Measurements from ENCODE around the gene TRMT6. TPM values are rescaled to one million over a fixed set of nuclear protein-coding genes. Genes with fewer than 3 reads are reported as not detected.

Gene TRMT6
- total RNA-seq, 3 donors from 2014 or later (not counting 1 experiment from before 2014, with no cell fraction given): 9.2 to 13.0 (median 9.9) TPM

- Mint-ChIP-seq H3K9me3 (no peaks in the 10 kb centered on the region), H3K27me3 (ENCODE audit: low read depth in 2 of 2) (no peaks in the 10 kb centered on the region), H3K27ac (no peak overlapping the region), H3K36me3 (peaks cover 20% of the 10 kb centered on the region), H3K4me1 (peaks cover 0 to 3% of the 10 kb centered on the region in 2 donors), H3K4me3 (no peak overlapping the region)
- no peak for DNase-seq
- Histone ChIP-seq H3K36me3 (ENCODE audit: control insufficient read depth, insufficient read depth, low read length) (peaks cover 21% of the 10 kb centered on the region), H3K4me3 (ENCODE audit: low read length) (no peak overlapping the region), H3K27me3 (ENCODE audit: control insufficient read depth, insufficient read depth, low read length) (no peaks in the 10 kb centered on the region), H3K4me1 (ENCODE audit: control insufficient read depth, insufficient read depth, low read length) (no peaks in the 10 kb centered on the region), H3K9me3 (ENCODE audit: control insufficient read depth, insufficient read depth, low read length) (no peaks in the 10 kb centered on the region), H3K27ac (ENCODE audit: low read length) (no peak overlapping the region)
- ATAC-seq: no peak
- no CpG with 5 or more reads among the region's 1 CpG for WGBS (ENCODE audit: insufficient coverage)
- no peak for TF ChIP-seq CTCF (IDR thresholded peaks at IDR 0.05)
- intact Hi-C loops (cut with micrococcal nuclease): no loop called here
Measured at GRCh38 chr20:5977975-5978374, 27.6 kb upstream of the TRMT6 start.

GRCh38 chr20:5977223-5977622 is 26.9 kb upstream of the TRMT6 start:
- Histone ChIP-seq H3K36me3 (ENCODE audit: control insufficient read depth, insufficient read depth, low read length) (peaks cover 18% of the 10 kb centered on the region), H3K9me3 (ENCODE audit: control insufficient read depth, insufficient read depth, low read length) (no peaks in the 10 kb centered on the region), H3K4me1 (ENCODE audit: control insufficient read depth, insufficient read depth, low read length) (no peaks in the 10 kb centered on the region), H3K4me3 (ENCODE audit: low read length) (no peak overlapping the region), H3K27ac (ENCODE audit: low read length) (no peak overlapping the region), H3K27me3 (ENCODE audit: control insufficient read depth, insufficient read depth, low read length) (no peaks in the 10 kb centered on the region)
- no peak for ATAC-seq
- intact Hi-C loops (cut with micrococcal nuclease): no loop called here
- no peak for TF ChIP-seq CTCF (IDR thresholded peaks at IDR 0.05)
- DNase-seq: no peak
- Mint-ChIP-seq H3K9me3 (no peaks in the 10 kb centered on the region), H3K4me3 (no peak overlapping the region), H3K27ac (no peak overlapping the region), H3K36me3 (peaks cover 20% of the 10 kb centered on the region), H3K27me3 (ENCODE audit: low read depth in 2 of 2) (no peaks in the 10 kb centered on the region), H3K4me1 (peaks cover 0 to 3% of the 10 kb centered on the region in 2 donors)
- 100% methylated on average over 2 of the region's 2 CpGs for WGBS (ENCODE audit: insufficient coverage)

DNA sequence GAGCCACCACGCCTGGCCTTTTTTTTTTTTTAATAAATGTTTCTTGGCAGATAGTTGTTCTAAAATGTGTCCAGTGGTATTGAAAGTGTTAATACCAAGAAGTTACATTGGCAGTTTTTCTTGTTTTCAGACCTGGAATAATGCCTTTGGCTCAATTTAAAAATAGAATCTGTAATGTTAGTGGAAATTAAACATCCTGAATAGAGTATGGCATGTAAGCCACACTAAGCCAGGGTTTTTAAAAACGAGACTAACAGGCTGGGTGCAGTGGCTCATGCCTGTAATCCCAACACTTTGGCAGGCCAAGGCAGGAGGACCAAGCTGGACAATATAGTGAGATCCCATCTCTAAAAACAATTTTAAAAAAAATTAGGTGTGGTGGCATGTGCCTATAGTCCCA is 25.4 kb upstream of the TRMT6 start:
- DNase-seq (no peak), ATAC-seq (no peak)
- H3K4me3 ChIP-seq (ENCODE audit: low read length): no peak overlapping the region
- WGBS (ENCODE audit: insufficient coverage): 100% methylated on average over 2 of the region's 2 CpGs
- Mint-ChIP-seq H3K9me3 (no peaks in the 10 kb centered on the region), H3K27ac (no peak overlapping the region), H3K4me1 (peaks cover 0 to 3% of the 10 kb centered on the region in 2 donors), H3K4me3 (no peak overlapping the region), H3K36me3 (peaks cover 20% of the 10 kb centered on the region), H3K27me3 (ENCODE audit: low read depth in 2 of 2) (no peaks in the 10 kb centered on the region)
- no peaks in the 10 kb centered on the region for H3K27me3 ChIP-seq (ENCODE audit: control insufficient read depth, insufficient read depth, low read length)
- no peak overlapping the region for H3K27ac ChIP-seq (ENCODE audit: low read length)
- H3K9me3 ChIP-seq (ENCODE audit: control insufficient read depth, insufficient read depth, low read length): no peaks in the 10 kb centered on the region
- peaks cover 16% of the 10 kb centered on the region for H3K36me3 ChIP-seq (ENCODE audit: control insufficient read depth, insufficient read depth, low read length)
- intact Hi-C loops (cut with micrococcal nuclease): no loop called here
- no peak for TF ChIP-seq CTCF (IDR thresholded peaks at IDR 0.05)
- H3K4me1 ChIP-seq (ENCODE audit: control insufficient read depth, insufficient read depth, low read length): no peaks in the 10 kb centered on the region

- 94% methylated on average over 1 of the region's 1 CpG for WGBS (ENCODE audit: insufficient coverage)
- no peaks in the 10 kb centered on the region for H3K27me3 Mint-ChIP-seq (ENCODE audit: low read depth in 2 of 2)
- intact Hi-C loops (cut with micrococcal nuclease): no loop called here
- DNase-seq: no peak
- no peak for TF ChIP-seq CTCF (IDR thresholded peaks at IDR 0.05)
- Histone ChIP-seq H3K9me3 (ENCODE audit: control insufficient read depth, insufficient read depth, low read length) (no peaks in the 10 kb centered on the region), H3K36me3 (ENCODE audit: control insufficient read depth, insufficient read depth, low read length) (peaks cover 19% of the 10 kb centered on the region), H3K4me3 (ENCODE audit: low read length) (no peak overlapping the region), H3K27me3 (ENCODE audit: control insufficient read depth, insufficient read depth, low read length) (no peaks in the 10 kb centered on the region), H3K4me1 (ENCODE audit: control insufficient read depth, insufficient read depth, low read length) (no peaks in the 10 kb centered on the region), H3K27ac (ENCODE audit: low read length) (no peak overlapping the region)
- H3K4me1 Mint-ChIP-seq: no peaks in the 10 kb centered on the region
- ATAC-seq: no peak
- H3K4me3 Mint-ChIP-seq: no peak overlapping the region
- H3K9me3 Mint-ChIP-seq: no peaks in the 10 kb centered on the region
- peaks cover 14% of the 10 kb centered on the region for H3K36me3 Mint-ChIP-seq
- H3K27ac Mint-ChIP-seq: no peak overlapping the region
Measured at GRCh38 chr20:5974531-5974930, 24.2 kb upstream of the TRMT6 start.
